ENCODE results near the gene OR2M2. TPM values are rescaled to one million over a fixed set of nuclear protein-coding genes. Genes with fewer than 3 reads are reported as not detected.

Gene OR2M2
- total RNA-seq, 1 experiment from 2014 or later, result not detected

DNA sequence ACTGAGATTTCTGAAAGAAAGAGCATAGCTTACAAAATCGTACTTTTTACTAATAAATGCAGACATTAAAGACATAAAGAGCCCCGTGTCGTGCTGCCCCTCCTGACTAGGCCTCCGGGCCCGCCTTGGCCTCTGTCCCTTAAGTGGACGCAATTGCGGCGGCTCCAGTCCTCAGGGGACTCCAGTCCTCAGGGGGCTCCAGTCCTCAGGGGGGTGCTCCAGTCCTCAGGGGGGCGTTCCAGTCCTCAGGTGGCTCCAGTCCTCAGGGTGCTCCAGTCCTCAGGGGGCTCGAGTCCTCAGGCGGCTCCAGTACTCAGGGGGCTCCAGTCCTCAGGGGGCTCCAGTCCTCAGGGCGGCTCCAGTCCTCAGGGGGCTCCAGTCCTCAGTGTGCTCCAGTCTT lies 10.6 kb upstream of the OR2M2 start:
- no peaks in the 10 kb centered on the region for H3K36me3 ChIP-seq (ENCODE audit: low read depth, low read length)
- no peaks in the 10 kb centered on the region for H3K27me3 ChIP-seq (ENCODE audit: low read length)
- H3K9ac ChIP-seq (ENCODE audit: low read length), result no peak overlapping the region
- no peaks in the 10 kb centered on the region for H4K20me1 ChIP-seq (ENCODE audit: low read length)
- BruUV-seq (replicated peaks), result no TSS peak
- CTCF ChIA-PET, result no interaction called here
- no peak overlapping the region for H3K27ac ChIP-seq (ENCODE audit: low read length)
- POLR2A ChIA-PET (ENCODE audit: unreplicated experiment), result no interaction called here
- no peaks in the 10 kb centered on the region for H3K9me2 ChIP-seq (replicated peaks; ENCODE audit: low read length)
- no peaks in the 10 kb centered on the region for H3K79me2 ChIP-seq (ENCODE audit: low read length)
- H3K9me3 ChIP-seq (ENCODE audit: low read length), result no peaks in the 10 kb centered on the region
- ATAC-seq, result no peak
- intact Hi-C loops (cut with micrococcal nuclease), result no loop called here
- no peak overlapping the region for H2AFZ ChIP-seq (ENCODE audit: low read length)
- no peak for TF ChIP-seq CTCF (conservative IDR thresholded peaks at IDR 0.05; ENCODE audit: low read depth, low read length)
- TF ChIP-seq EZH2 (IDR thresholded peaks at IDR 0.05; ENCODE audit: low read length, unreplicated experiment), result no peak
- TF ChIP-seq EZH2phosphoT487 (IDR thresholded peaks at IDR 0.05; ENCODE audit: borderline replicate concordance, low read length), result no peak
- H3K4me2 ChIP-seq (ENCODE audit: low read length), result no peak overlapping the region
- DNase-seq, result no peak
- H3F3A ChIP-seq (ENCODE audit: low read length, unreplicated experiment), result no peaks in the 10 kb centered on the region
- no peak overlapping the region for H3K4me3 ChIP-seq (ENCODE audit: low read length)
- H3K4me1 ChIP-seq (ENCODE audit: insufficient read depth, low read length), result peaks cover 4% of the 10 kb centered on the region

GRCh38 chr1:248165186-248165585 lies 9.4 kb upstream of the OR2M2 start:
- TF ChIP-seq EZH2 (IDR thresholded peaks at IDR 0.05; ENCODE audit: low read length, unreplicated experiment), result no peak
- TF ChIP-seq EZH2phosphoT487 (IDR thresholded peaks at IDR 0.05; ENCODE audit: borderline replicate concordance, low read length), result no peak

GRCh38 chr1:248183996-248184395 lies 9.4 kb downstream of the OR2M2 start:
- no peak overlapping the region for H3K27ac ChIP-seq (ENCODE audit: low read length)
- H3K9ac ChIP-seq (ENCODE audit: low read length), result no peak overlapping the region
- H3K4me2 ChIP-seq (ENCODE audit: low read length), result no peak overlapping the region
- DNase-seq (no peak), ATAC-seq (no peak)
- no TSS peak for BruUV-seq (replicated peaks)
- H3K4me1 ChIP-seq (ENCODE audit: insufficient read depth, low read length), result no peaks in the 10 kb centered on the region
- no peaks in the 10 kb centered on the region for H3F3A ChIP-seq (ENCODE audit: low read length, unreplicated experiment)
- H3K9me2 ChIP-seq (replicated peaks; ENCODE audit: low read length), result no peaks in the 10 kb centered on the region
- H4K20me1 ChIP-seq (ENCODE audit: low read length), result no peaks in the 10 kb centered on the region
- H3K36me3 ChIP-seq (ENCODE audit: low read depth, low read length), result no peaks in the 10 kb centered on the region
- CTCF ChIA-PET, result no interaction called here
- no peak overlapping the region for H2AFZ ChIP-seq (ENCODE audit: low read length)
- intact Hi-C loops (cut with micrococcal nuclease), result no loop called here
- H3K79me2 ChIP-seq (ENCODE audit: low read length), result no peaks in the 10 kb centered on the region
- no peaks in the 10 kb centered on the region for H3K9me3 ChIP-seq (ENCODE audit: low read length)
- TF ChIP-seq EZH2phosphoT487 (IDR thresholded peaks at IDR 0.05; ENCODE audit: borderline replicate concordance, low read length), result no peak
- TF ChIP-seq CTCF (conservative IDR thresholded peaks at IDR 0.05; ENCODE audit: low read depth, low read length), result no peak
- no peak for TF ChIP-seq EZH2 (IDR thresholded peaks at IDR 0.05; ENCODE audit: low read length, unreplicated experiment)
- H3K4me3 ChIP-seq (ENCODE audit: low read length), result no peak overlapping the region
- H3K27me3 ChIP-seq (ENCODE audit: low read length), result peaks cover 3% of the 10 kb centered on the region; the same call in 1 of the 2 replicates
- POLR2A ChIA-PET (ENCODE audit: unreplicated experiment), result no interaction called here

More at GRCh38 chr1:248165186-248165585, 9.4 kb upstream of the OR2M2 start:
- no peaks in the 10 kb centered on the region for H3F3A ChIP-seq (ENCODE audit: low read length, unreplicated experiment)
- no peaks in the 10 kb centered on the region for H3K4me1 ChIP-seq (ENCODE audit: insufficient read depth, low read length)
- POLR2A ChIA-PET (ENCODE audit: unreplicated experiment), result no interaction called here
- no peak for ATAC-seq
- no peak overlapping the region for H3K4me3 ChIP-seq (ENCODE audit: low read length)
- H4K20me1 ChIP-seq (ENCODE audit: low read length), result no peaks in the 10 kb centered on the region
- no peaks in the 10 kb centered on the region for H3K9me2 ChIP-seq (replicated peaks; ENCODE audit: low read length)
- no peak for DNase-seq
- H3K4me2 ChIP-seq (ENCODE audit: low read length), result no peak overlapping the region
- no peaks in the 10 kb centered on the region for H3K9me3 ChIP-seq (ENCODE audit: low read length)
- no peaks in the 10 kb centered on the region for H3K27me3 ChIP-seq (ENCODE audit: low read length)
- no peak overlapping the region for H3K9ac ChIP-seq (ENCODE audit: low read length)
- no peaks in the 10 kb centered on the region for H3K36me3 ChIP-seq (ENCODE audit: low read depth, low read length)
- no peak overlapping the region for H3K27ac ChIP-seq (ENCODE audit: low read length)
- CTCF ChIA-PET, result no interaction called here
- H2AFZ ChIP-seq (ENCODE audit: low read length), result no peak overlapping the region
- H3K79me2 ChIP-seq (ENCODE audit: low read length), result no peaks in the 10 kb centered on the region
- intact Hi-C loops (cut with micrococcal nuclease), result no loop called here
- BruUV-seq (replicated peaks), result no TSS peak

Measured in PC-3 (cell line).